ENCODE results near the gene HAGH. TPM values are rescaled to one million over a fixed set of nuclear protein-coding genes. Genes with fewer than 3 reads are reported as not detected.

Gene HAGH
- total RNA-seq, 1 donor from 2014 or later, result 38.3 TPM

GRCh38 chr16:1759511-1759910 is 67.1 kb downstream of the HAGH start:
- no peaks in the 10 kb centered on the region for H3K36me3 ChIP-seq
- peaks cover 5% of the 10 kb centered on the region for H3K36me3 Mint-ChIP-seq

GRCh38 chr16:1758923-1759322 is 67.7 kb downstream of the HAGH start:
- Mint-ChIP-seq H3K36me3 (peaks cover 7% of the 10 kb centered on the region), H3K27ac (no peak overlapping the region), H3K9me3 (no peaks in the 10 kb centered on the region), H3K4me3 (no peak overlapping the region), H3K27me3 (ENCODE audit: insufficient read depth, low read depth) (peaks cover 4% of the 10 kb centered on the region), H3K4me1 (no peaks in the 10 kb centered on the region)
- Histone ChIP-seq H3K79me2 (ENCODE audit: low read depth) (no peaks in the 10 kb centered on the region), H3F3A (ENCODE audit: low read depth) (peaks cover 8% of the 10 kb centered on the region), H2AFZ (replicated peaks) (no peak overlapping the region), H3K9ac (no peak overlapping the region), H3K36me3 (no peaks in the 10 kb centered on the region), H4K20me1 (ENCODE audit: low read depth) (peaks cover 8% of the 10 kb centered on the region), H3K27ac (no peak overlapping the region), H3K4me1 (no peaks in the 10 kb centered on the region), H3K27me3 (no peaks in the 10 kb centered on the region), H3K4me3 (no peak overlapping the region), H3K4me2 (no peak overlapping the region), H3K9me3 (ENCODE audit: low read depth) (no peaks in the 10 kb centered on the region)
- no peak for DNase-seq (ENCODE audit: low spot score)
- no peak for TF ChIP-seq EZH2phosphoT487 (IDR thresholded peaks at IDR 0.05)
- no peak for TF ChIP-seq EZH2 (IDR thresholded peaks at IDR 0.05)
- TF ChIP-seq CTCF (IDR thresholded peaks at IDR 0.05), result no peak

More at GRCh38 chr16:1759511-1759910, 67.1 kb downstream of the HAGH start:
- no peaks in the 10 kb centered on the region for H3K79me2 ChIP-seq (ENCODE audit: low read depth)
- H3K4me3 Mint-ChIP-seq, result no peak overlapping the region
- no peaks in the 10 kb centered on the region for H3K9me3 ChIP-seq (ENCODE audit: low read depth)
- H4K20me1 ChIP-seq (ENCODE audit: low read depth), result peaks cover 13% of the 10 kb centered on the region
- no peak overlapping the region for H3K27ac Mint-ChIP-seq
- H3K27me3 Mint-ChIP-seq (ENCODE audit: insufficient read depth, low read depth), result peaks cover 4% of the 10 kb centered on the region
- peaks cover 8% of the 10 kb centered on the region for H3F3A ChIP-seq (ENCODE audit: low read depth)
- H3K4me1 ChIP-seq, result no peaks in the 10 kb centered on the region
- H3K4me1 Mint-ChIP-seq, result no peaks in the 10 kb centered on the region
- no peak overlapping the region for H2AFZ ChIP-seq (replicated peaks)
- no peaks in the 10 kb centered on the region for H3K9me3 Mint-ChIP-seq
- no peak overlapping the region for H3K9ac ChIP-seq
- no peak for DNase-seq (ENCODE audit: low spot score)
- H3K4me3 ChIP-seq, result no peak overlapping the region
- H3K27me3 ChIP-seq, result no peaks in the 10 kb centered on the region
- no peak overlapping the region for H3K27ac ChIP-seq
- no peak for TF ChIP-seq CTCF (IDR thresholded peaks at IDR 0.05)
- no peak for TF ChIP-seq EZH2phosphoT487 (IDR thresholded peaks at IDR 0.05)
- no peak for TF ChIP-seq EZH2 (IDR thresholded peaks at IDR 0.05)
- no peak overlapping the region for H3K4me2 ChIP-seq

GRCh38 chr16:1757714-1758461 is 68.7 kb downstream of the HAGH start:
- Histone ChIP-seq H3K4me1 (no peaks in the 10 kb centered on the region), H3F3A (ENCODE audit: low read depth) (peaks cover 1% of the 10 kb centered on the region), H3K4me2 (no peak overlapping the region), H3K4me3 (no peak overlapping the region), H3K9me3 (ENCODE audit: low read depth) (no peaks in the 10 kb centered on the region), H3K36me3 (no peaks in the 10 kb centered on the region), H3K27ac (no peak overlapping the region), H3K79me2 (ENCODE audit: low read depth) (no peaks in the 10 kb centered on the region), H3K9ac (no peak overlapping the region), H2AFZ (replicated peaks) (no peak overlapping the region), H4K20me1 (ENCODE audit: low read depth) (peaks cover 1% of the 10 kb centered on the region), H3K27me3 (no peaks in the 10 kb centered on the region)
- DNase-seq (ENCODE audit: low spot score), result no peak
- H3K27ac Mint-ChIP-seq, result no peak overlapping the region
- peaks cover 7% of the 10 kb centered on the region for H3K36me3 Mint-ChIP-seq
- H3K4me3 Mint-ChIP-seq, result no peak overlapping the region
- H3K4me1 Mint-ChIP-seq, result no peaks in the 10 kb centered on the region
- H3K9me3 Mint-ChIP-seq, result no peaks in the 10 kb centered on the region
- peaks cover 4% of the 10 kb centered on the region for H3K27me3 Mint-ChIP-seq (ENCODE audit: insufficient read depth, low read depth)
- TF ChIP-seq EZH2 (IDR thresholded peaks at IDR 0.05) (no peak), CTCF (IDR thresholded peaks at IDR 0.05) (no peak), EZH2phosphoT487 (IDR thresholded peaks at IDR 0.05) (no peak)

Other genes with a start within 250 kb of the HAGH start
- 33.8 and 64.4 TPM in 2 replicates for gene IFT140, start 214.8 kb downstream of the HAGH start, total RNA-seq (ENCODE audit: low replicate concordance)
- 11.7 and 19.5 TPM in 2 replicates for gene CRAMP1, start 214.5 kb downstream of the HAGH start, total RNA-seq (ENCODE audit: low replicate concordance)
- 187 and 207 TPM in 2 replicates for gene JPT2, start 148.5 kb downstream of the HAGH start, total RNA-seq (ENCODE audit: low replicate concordance)
- gene MAPK8IP3, start 120.6 kb downstream of the HAGH start, total RNA-seq (ENCODE audit: low replicate concordance), result 28.5 and 71.3 TPM in 2 replicates
- gene NME3, start 55.3 kb downstream of the HAGH start, total RNA-seq (ENCODE audit: low replicate concordance), result 15.6 and 42.5 TPM in 2 replicates
- 2.3 and 10.3 TPM in 2 replicates for gene EME2, start 54.0 kb downstream of the HAGH start, total RNA-seq (ENCODE audit: low replicate concordance)
- 48.4 and 108 TPM in 2 replicates for gene MRPS34, start 53.7 kb downstream of the HAGH start, total RNA-seq (ENCODE audit: low replicate concordance)
- gene SPSB3, start 44.3 kb downstream of the HAGH start, total RNA-seq (ENCODE audit: low replicate concordance), result 18.7 and 53.4 TPM in 2 replicates
- 22.8 and 77.7 TPM in 2 replicates for gene NUBP2, start 43.9 kb downstream of the HAGH start, total RNA-seq (ENCODE audit: low replicate concordance)
- gene IGFALS, start 33.1 kb downstream of the HAGH start, total RNA-seq (ENCODE audit: low replicate concordance), result not detected in 2 replicates
- 18.5 and 21.6 TPM in 2 replicates for gene FAHD1, start 381 bp upstream of the HAGH start, total RNA-seq (ENCODE audit: low replicate concordance)
- gene MEIOB, start 45.3 kb upstream of the HAGH start, total RNA-seq (ENCODE audit: low replicate concordance), result 1.9 and 3.7 TPM in 2 replicates
- 1.1 TPM in 1 of 2 replicates, not detected in the other for gene HS3ST6, start 91.6 kb upstream of the HAGH start, total RNA-seq (ENCODE audit: low replicate concordance)
- 19.4 and 26.9 TPM in 2 replicates for gene MSRB1, start 116.4 kb upstream of the HAGH start, total RNA-seq (ENCODE audit: low replicate concordance)
- gene RPL3L, start 127.9 kb upstream of the HAGH start, total RNA-seq (ENCODE audit: low replicate concordance), result not detected in 2 replicates
- gene NDUFB10, start 132.7 kb upstream of the HAGH start, total RNA-seq (ENCODE audit: low replicate concordance), result 155 and 160 TPM in 2 replicates
- 3,079 and 5,348 TPM in 2 replicates for gene RPS2, start 138.0 kb upstream of the HAGH start, total RNA-seq (ENCODE audit: low replicate concordance)
- not detected in 2 replicates for gene RNF151, start 140.0 kb upstream of the HAGH start, total RNA-seq (ENCODE audit: low replicate concordance)
- 30.7 and 47.6 TPM in 2 replicates for gene TBL3, start 145.2 kb upstream of the HAGH start, total RNA-seq (ENCODE audit: low replicate concordance)
- gene NOXO1, start 154.6 kb upstream of the HAGH start, total RNA-seq (ENCODE audit: low replicate concordance), result not detected in 2 replicates
- gene GFER, start 157.4 kb upstream of the HAGH start, total RNA-seq (ENCODE audit: low replicate concordance), result 35.1 and 35.5 TPM in 2 replicates
- 4.4 and 8.7 TPM in 2 replicates for gene SYNGR3, start 163.1 kb upstream of the HAGH start, total RNA-seq (ENCODE audit: low replicate concordance)
- 12.7 and 31.2 TPM in 2 replicates for gene ZNF598, start 183.0 kb upstream of the HAGH start, total RNA-seq (ENCODE audit: low replicate concordance)
- 0.99 TPM in 1 of 2 replicates, not detected in the other for gene NPW, start 193.0 kb upstream of the HAGH start, total RNA-seq (ENCODE audit: low replicate concordance)
- 3.0 and 9.1 TPM in 2 replicates for gene NHERF2, start 200.1 kb upstream of the HAGH start, total RNA-seq (ENCODE audit: low replicate concordance)
- 26.3 and 43.6 TPM in 2 replicates for gene NTHL1, start 221.0 kb upstream of the HAGH start, total RNA-seq (ENCODE audit: low replicate concordance)
- 55.1 and 63.4 TPM in 2 replicates for gene TSC2, start 221.2 kb upstream of the HAGH start, total RNA-seq (ENCODE audit: low replicate concordance)